Karpas-422 (cell line): ENCODE results near the gene CYB561D2. TPM values are rescaled to one million over a fixed set of nuclear protein-coding genes. Genes with fewer than 3 reads are reported as not detected.
A peak's percentile ranks its signal among the peaks of the same experiment; 100 is the strongest.

Experiments
- DNase-seq: peaks from one replicate; pipeline ENCODE4 v3.0.0-alpha.2; 2015
- H2AFZ ChIP-seq: fragments of 200-600 bp; sonication (generic); 2 replicates; pipeline ENCODE4 v1.6.1; 2014; ENCODE audit warnings: antibody characterized with exemption, low read length, mixed read lengths
- H3K27ac ChIP-seq: fragments of 200-600 bp; sonication (generic); 2 replicates; pipeline ENCODE4 v1.5.1; 2014; ENCODE audit warnings: mild to moderate bottlenecking, low read length, moderate library complexity
- H3K27me3 ChIP-seq: fragments of 200-600 bp; sonication (generic); 2 replicates; pipeline ENCODE4 v1.6.1; 2014; ENCODE audit warnings: low read length, mixed read lengths
- H3K36me3 ChIP-seq: fragments of 200-600 bp; sonication (generic); 2 replicates; pipeline ENCODE4 v1.6.1; 2014; ENCODE audit warnings: low read length, mixed read lengths; ENCODE audit not compliant: insufficient read depth
- H3K4me1 ChIP-seq: fragments of 200-600 bp; sonication (generic); 2 replicates; pipeline ENCODE4 v1.6.1; 2014; ENCODE audit warnings: mild to moderate bottlenecking, low read length, mixed read lengths
- H3K4me2 ChIP-seq: fragments of 200-600 bp; sonication (generic); 2 replicates; pipeline ENCODE4 v1.6.1; 2014; ENCODE audit warnings: low read length, low read depth, mild to moderate bottlenecking; ENCODE audit not compliant: poor library complexity, severe bottlenecking
- H3K4me3 ChIP-seq: fragments of 200-600 bp; sonication (generic); 2 replicates; pipeline ENCODE4 v1.5.1; 2014; ENCODE audit warnings: mild to moderate bottlenecking, antibody characterized with exemption, low read length, mixed read lengths
- H3K79me2 ChIP-seq: fragments of 200-600 bp; sonication (generic); 2 replicates; pipeline ENCODE4 v1.6.1; 2014; ENCODE audit warnings: mild to moderate bottlenecking, low read length, mixed read lengths
- H3K9ac ChIP-seq: fragments of 200-600 bp; sonication (generic); 2 replicates; pipeline ENCODE4 v1.6.0; 2014; ENCODE audit warnings: low read length
- H3K9me2 ChIP-seq: fragments of 200-600 bp; sonication (generic), shearing (Covaris generic); replicated peaks from 2 replicates; pipeline ENCODE4 v1.6.0; 2014; ENCODE audit warnings: mild to moderate bottlenecking, low read length, moderate library complexity; ENCODE audit not compliant: insufficient read depth
- H3K9me3 ChIP-seq: fragments of 300-700, 200-600 bp; sonication (generic); 2 replicates; pipeline ENCODE4 v1.6.1; 2014; ENCODE audit warnings: low read length, mixed read lengths
- H4K20me1 ChIP-seq: fragments of 200-600 bp; sonication (generic); 2 replicates; pipeline ENCODE4 v1.6.1; 2014; ENCODE audit warnings: mild to moderate bottlenecking, antibody characterized with exemption, low read length, low read depth; ENCODE audit not compliant: insufficient read depth
- total RNA-seq: library from RNA; depleted of rRNA; stranded (reverse); fragments of >200 nt; shearing (Covaris generic); gene quantifications from 2 replicates; pipeline ENCODE4 v1.2.3, GENCODE V29; 2014; ENCODE audit warnings: low replicate concordance

CYB561D2 gene
- total RNA-seq, 1 experiment from 2014 or later = 32.5 TPM

GRCh38 chr3:50325497-50326181 is 25.0 kb upstream of the CYB561D2 start:
- Histone ChIP-seq H3K4me1 (peaks cover 42% of the 10 kb centered on the region), H3K36me3 (peaks cover 10% of the 10 kb centered on the region; the same call in 1 of the 2 replicates), H3K9ac (0 out of 2 replicates have a peak overlapping the region, but pooled peaks have one; percentile 90), H3K4me2 (no peak overlapping the region), H3K79me2 (peaks cover 22% of the 10 kb centered on the region), H3K27me3 (no peaks in the 10 kb centered on the region), H2AFZ (no peak overlapping the region), H3K9me2 (no peaks in the 10 kb centered on the region), H3K9me3 (no peaks in the 10 kb centered on the region), H3K27ac (no peak overlapping the region), H4K20me1 (peaks cover 6% of the 10 kb centered on the region; the same call in 1 of the 2 replicates), H3K4me3 (no peak overlapping the region)
- DNase-seq = no peak

GRCh38 chr3:50326182-50326541 is 24.5 kb upstream of the CYB561D2 start:
- 0 out of 2 replicates have a peak overlapping the region, but pooled peaks have one; percentile 90 for H3K9ac ChIP-seq
- H2AFZ ChIP-seq = no peak overlapping the region
- H3K27me3 ChIP-seq = no peaks in the 10 kb centered on the region
- peaks cover 44% of the 10 kb centered on the region for H3K4me1 ChIP-seq
- H3K9me3 ChIP-seq = no peaks in the 10 kb centered on the region
- H4K20me1 ChIP-seq = peaks cover 6% of the 10 kb centered on the region; the same call in 1 of the 2 replicates
- DNase-seq = no peak
- H3K27ac ChIP-seq = no peak overlapping the region
- H3K4me2 ChIP-seq = no peak overlapping the region
- no peaks in the 10 kb centered on the region for H3K9me2 ChIP-seq
- peaks cover 19% of the 10 kb centered on the region for H3K79me2 ChIP-seq
- peaks cover 15% of the 10 kb centered on the region; the same call in 1 of the 2 replicates for H3K36me3 ChIP-seq
- no peak overlapping the region for H3K4me3 ChIP-seq

DNA sequence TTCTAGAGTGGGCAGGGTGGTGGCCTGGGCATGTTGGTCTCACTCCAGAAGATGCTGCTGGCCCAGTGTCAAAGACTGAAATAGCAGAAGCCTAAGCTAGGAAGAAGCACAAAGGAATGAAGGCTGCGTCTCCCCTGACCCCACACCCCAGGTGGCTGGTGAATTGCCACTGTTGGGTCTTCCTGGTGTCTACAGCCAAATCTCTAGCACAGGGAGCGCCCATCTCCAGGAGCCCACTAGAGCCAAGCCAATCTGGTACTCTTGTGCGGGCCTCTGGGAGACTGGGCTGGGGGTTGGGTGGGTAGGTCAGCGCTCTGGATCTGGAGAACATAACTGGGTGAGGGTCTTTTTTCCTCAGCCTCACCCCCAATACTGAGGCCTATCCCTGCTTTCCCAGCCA is 23.5 kb upstream of the CYB561D2 start:
- H3K27me3 ChIP-seq = no peaks in the 10 kb centered on the region
- no peaks in the 10 kb centered on the region for H3K9me2 ChIP-seq
- H3K9me3 ChIP-seq = no peaks in the 10 kb centered on the region
- peaks cover 25% of the 10 kb centered on the region; the same call in 1 of the 2 replicates for H3K36me3 ChIP-seq
- H3K4me1 ChIP-seq = peaks cover 40% of the 10 kb centered on the region
- H3K4me2 ChIP-seq = peak overlapping the region; percentile 82
- no peak for DNase-seq
- peak overlapping the region; percentile 94 for H3K4me3 ChIP-seq
- peak overlapping the region; percentile 90 for H3K9ac ChIP-seq
- no peak overlapping the region for H2AFZ ChIP-seq
- peaks cover 22% of the 10 kb centered on the region for H3K79me2 ChIP-seq
- H4K20me1 ChIP-seq = peaks cover 6% of the 10 kb centered on the region; the same call in 1 of the 2 replicates
- no peak overlapping the region for H3K27ac ChIP-seq

DNA sequence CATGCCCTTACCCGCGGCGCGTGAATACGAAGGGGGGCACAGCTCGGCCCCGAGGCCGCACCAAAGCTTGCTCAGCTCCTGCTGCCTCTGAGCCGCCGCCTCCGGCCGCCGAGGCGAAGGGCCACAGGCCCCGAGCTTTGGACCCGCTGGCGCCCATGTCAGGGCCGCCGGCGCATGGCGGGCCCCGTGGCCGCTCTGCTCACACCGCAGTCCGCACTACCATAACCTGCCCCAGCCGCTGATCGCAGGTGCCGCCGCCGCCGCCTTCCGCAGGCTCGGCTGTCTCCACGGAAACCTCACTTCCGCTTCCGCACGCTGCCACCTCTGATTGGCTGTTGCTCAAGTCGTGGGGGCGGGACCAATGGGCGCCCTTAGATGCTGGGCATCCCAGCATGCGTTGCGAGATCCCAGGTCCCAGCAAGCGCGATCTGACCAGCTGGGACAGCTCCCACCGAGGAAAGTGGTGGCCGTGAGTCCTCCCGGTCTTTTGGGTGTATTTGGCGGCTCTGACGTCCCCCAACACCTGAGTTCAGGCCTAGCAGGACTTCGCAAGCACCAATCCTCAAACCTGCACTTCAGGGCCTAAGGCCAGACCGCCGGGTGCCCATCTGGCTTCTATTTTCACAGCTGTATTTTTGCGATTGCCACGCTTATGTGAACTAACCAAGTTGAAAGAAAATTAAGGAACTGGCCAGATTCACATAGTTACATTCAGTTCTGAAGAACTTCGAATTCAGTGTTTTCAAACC is 22.5 kb upstream of the CYB561D2 start, which contains the start of gene TUSC2:
Gene TUSC2 (minus strand): TSS at position 281 of the 749 bp plus-strand sequence. CDS start 124 bp downstream, at position 157.
- Histone ChIP-seq H3K27ac (peak within 1 kb of the TSS; percentile 48), H3K36me3 (peaks cover 27% of the 10 kb centered on the region; the same call in 1 of the 2 replicates), H3K9me3 (no peaks in the 10 kb centered on the region), H3K79me2 (peaks cover 22% of the 10 kb centered on the region), H2AFZ (no peak within 1 kb of the TSS), H4K20me1 (peaks cover 6% of the 10 kb centered on the region; the same call in 1 of the 2 replicates), H3K9ac (peak within 1 kb of the TSS; percentile 90), H3K4me3 (peak within 1 kb of the TSS; percentile 94), H3K9me2 (no peaks in the 10 kb centered on the region), H3K4me1 (peaks cover 39% of the 10 kb centered on the region), H3K4me2 (peak within 1 kb of the TSS; percentile 82), H3K27me3 (no peaks in the 10 kb centered on the region)
- peak; percentile 99 for DNase-seq

DNA sequence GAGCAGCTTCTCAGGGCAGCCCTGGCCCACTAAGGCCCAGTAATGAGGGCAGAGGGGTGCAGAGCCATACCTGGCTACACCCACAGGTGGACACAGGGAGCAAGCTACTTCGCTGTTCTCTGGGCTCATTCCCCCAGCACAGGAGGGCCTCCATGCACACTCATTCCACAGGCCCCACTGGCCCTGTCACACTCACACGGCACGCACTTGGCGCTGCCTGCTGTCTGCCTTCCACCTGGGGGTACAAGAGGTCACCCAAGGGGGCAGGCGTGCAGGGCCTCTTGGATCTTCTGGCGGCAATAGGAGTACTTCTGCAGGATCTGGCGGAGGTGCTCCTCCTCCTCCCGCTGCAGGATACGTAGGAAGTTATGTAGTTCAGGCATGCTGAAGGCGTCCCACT is 20.3 kb upstream of the CYB561D2 start:
- H3K79me2 ChIP-seq = peaks cover 41% of the 10 kb centered on the region
- H3K4me1 ChIP-seq = peaks cover 50% of the 10 kb centered on the region

GRCh38 chr3:50331364-50331907 is 19.2 kb upstream of the CYB561D2 start:
- DNase-seq = no peak
- no peaks in the 10 kb centered on the region for H3K27me3 ChIP-seq
- H3K4me2 ChIP-seq = no peak overlapping the region
- peaks cover 43% of the 10 kb centered on the region for H3K36me3 ChIP-seq
- H3K9me2 ChIP-seq = no peaks in the 10 kb centered on the region
- no peak overlapping the region for H3K9ac ChIP-seq
- H3K9me3 ChIP-seq = no peaks in the 10 kb centered on the region
- H4K20me1 ChIP-seq = peaks cover 22% of the 10 kb centered on the region; the same call in 1 of the 2 replicates
- H2AFZ ChIP-seq = no peak overlapping the region
- no peak overlapping the region for H3K4me3 ChIP-seq
- peaks cover 57% of the 10 kb centered on the region for H3K4me1 ChIP-seq
- peaks cover 48% of the 10 kb centered on the region for H3K79me2 ChIP-seq
- no peak overlapping the region for H3K27ac ChIP-seq

More for the DNA sequence above, 20.3 kb upstream of the CYB561D2 start:
- Histone ChIP-seq H3K4me2 (no peak overlapping the region), H3K36me3 (peaks cover 38% of the 10 kb centered on the region; the same call in 1 of the 2 replicates), H3K9ac (no peak overlapping the region), H3K9me3 (no peaks in the 10 kb centered on the region), H3K9me2 (no peaks in the 10 kb centered on the region), H3K4me3 (no peak overlapping the region), H3K27me3 (no peaks in the 10 kb centered on the region), H4K20me1 (peaks cover 18% of the 10 kb centered on the region; the same call in 1 of the 2 replicates), H3K27ac (no peak overlapping the region), H2AFZ (no peak overlapping the region)
- no peak for DNase-seq

- Histone ChIP-seq H2AFZ (no peak overlapping the region), H3K9ac (no peak overlapping the region), H3K9me3 (no peaks in the 10 kb centered on the region), H3K4me3 (no peak overlapping the region), H3K27ac (no peak overlapping the region), H3K27me3 (no peaks in the 10 kb centered on the region), H3K9me2 (no peaks in the 10 kb centered on the region), H3K36me3 (peaks cover 46% of the 10 kb centered on the region), H3K4me2 (no peak overlapping the region), H3K4me1 (peaks cover 55% of the 10 kb centered on the region), H3K79me2 (peaks cover 54% of the 10 kb centered on the region), H4K20me1 (peaks cover 20% of the 10 kb centered on the region; the same call in 1 of the 2 replicates)
- DNase-seq = no peak
Measured at GRCh38 chr3:50333744-50334328, 16.8 kb upstream of the CYB561D2 start.
